ENCODE data around the gene GHR.

The GHR gene

DNA sequence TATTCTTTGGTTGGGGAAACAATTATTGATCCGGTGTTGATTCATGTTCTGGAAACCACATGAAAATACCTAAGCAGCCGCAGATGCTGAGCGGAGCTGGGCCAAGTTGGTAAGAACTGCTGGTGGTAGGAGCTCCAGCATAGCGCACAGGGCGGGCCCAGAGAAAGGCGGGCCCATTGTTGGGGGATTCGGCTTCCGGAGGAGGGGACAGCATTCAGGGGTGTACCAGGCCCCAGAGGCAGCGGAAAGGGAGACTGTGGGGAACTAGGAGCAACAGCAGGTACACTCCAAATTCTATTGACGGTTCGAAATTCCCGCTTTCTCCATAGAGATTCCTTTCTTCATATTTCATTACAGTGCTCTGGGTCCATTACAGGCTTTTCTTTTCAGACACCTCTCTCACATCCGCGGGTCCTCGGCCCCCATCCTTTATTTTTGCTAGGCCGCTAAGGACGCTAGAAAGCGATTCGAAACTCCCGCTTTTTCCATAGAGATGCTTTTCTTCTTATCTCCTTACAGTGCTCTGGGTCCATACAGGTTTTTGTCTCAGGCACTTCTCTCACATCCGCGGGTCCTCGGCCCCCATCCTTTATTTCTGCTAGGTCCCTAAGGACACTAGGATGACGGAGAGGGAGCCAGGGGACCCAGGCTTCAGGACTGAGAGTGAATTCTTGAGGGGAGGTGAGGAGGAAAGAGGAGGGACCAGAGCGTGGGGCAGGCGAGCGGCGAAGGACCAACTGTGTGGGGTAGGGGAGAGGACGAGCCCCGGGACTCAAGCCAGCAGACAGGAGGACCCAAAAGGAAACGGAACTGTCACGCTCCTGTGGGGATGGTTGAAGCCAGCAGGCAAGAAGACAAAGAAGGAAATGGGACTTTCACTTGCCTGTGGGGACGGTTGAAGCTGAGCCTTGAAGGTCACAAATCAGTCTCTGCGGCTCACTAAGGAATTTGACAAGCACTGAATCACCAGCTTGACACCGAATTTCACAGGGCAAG, 333.7 kb downstream of the GHR start, which contains the start of gene CCDC152:
CCDC152 (plus strand) TSS at position 213 of the 996 bp plus-strand sequence. CDS start 2,304 bp downstream, outside the sequence.
- Histone ChIP-seq H3K4ac (ENCODE audit: low read depth, low read length) (no peak within 1 kb of the TSS), H2BK15ac (replicated peaks; ENCODE audit: low read depth) (no peak within 1 kb of the TSS), H3K4me3 (ENCODE audit: low read length) (peak within 1 kb of the TSS; percentile 53), H3K79me2 (ENCODE audit: control insufficient read depth, insufficient read depth, low read length) (no peaks in the 10 kb centered on the region), H3K36me3 (ENCODE audit: control insufficient read depth, insufficient read depth, low read length) (no peaks in the 10 kb centered on the region), H3K27ac (ENCODE audit: low read depth, low read length) (no peak within 1 kb of the TSS), H3K4me1 (ENCODE audit: control insufficient read depth, low read depth, low read length) (peaks cover 2% of the 10 kb centered on the region), H3K23ac (ENCODE audit: low read length) (no peak within 1 kb of the TSS), H2BK120ac (ENCODE audit: low read depth, low read length) (no peak within 1 kb of the TSS), H4K8ac (ENCODE audit: low read depth, low read length) (no peak within 1 kb of the TSS), H3K18ac (ENCODE audit: low read length) (no peak within 1 kb of the TSS), H3K56ac (ENCODE audit: low read length) (peak within 1 kb of the TSS; percentile 80), H3K27me3 (ENCODE audit: insufficient read depth, low read length, poor library complexity) (no peaks in the 10 kb centered on the region), H3K4me2 (ENCODE audit: low read length) (peak within 1 kb of the TSS; percentile 30), H3K79me1 (ENCODE audit: low read length) (no peaks in the 10 kb centered on the region), H4K5ac (ENCODE audit: low read length) (no peak within 1 kb of the TSS), H3K9ac (ENCODE audit: low read length) (peak within 1 kb of the TSS; percentile 36), H2AK5ac (ENCODE audit: low read length) (no peak within 1 kb of the TSS), H2BK5ac (ENCODE audit: low read length) (no peak within 1 kb of the TSS)
- DNase-seq: peak; percentile 72
- no CpG with 5 or more reads among the region's 35 CpGs for WGBS (ENCODE audit: extremely low coverage, insufficient coverage, low lambda C conversion rate)

DNA sequence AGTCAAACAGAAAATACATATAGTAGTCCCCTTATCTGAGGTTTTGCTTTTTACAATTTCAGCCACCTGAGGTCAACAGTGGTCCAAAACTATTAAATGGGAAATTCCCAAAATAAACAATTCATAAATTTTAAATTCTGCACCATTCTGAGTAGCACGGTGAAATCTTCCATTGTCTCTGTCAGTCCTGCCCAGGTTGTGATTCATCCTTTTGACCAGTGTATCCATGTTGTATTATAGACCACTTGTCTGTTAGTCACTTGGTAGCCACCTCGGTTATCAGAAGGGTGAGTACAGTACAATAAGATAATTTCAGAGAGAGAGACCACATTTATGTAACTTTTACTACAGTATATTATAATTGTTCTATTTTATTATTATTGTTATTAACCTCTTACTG, 336.2 kb downstream of the GHR start:
- Histone ChIP-seq H3K23ac (ENCODE audit: low read length) (no peak overlapping the region), H3K9ac (ENCODE audit: low read length) (no peak overlapping the region), H3K36me3 (ENCODE audit: control insufficient read depth, insufficient read depth, low read length) (no peaks in the 10 kb centered on the region), H3K4me2 (ENCODE audit: low read length) (no peak overlapping the region), H2BK15ac (replicated peaks; ENCODE audit: low read depth) (no peak overlapping the region), H3K27ac (ENCODE audit: low read depth, low read length) (no peak overlapping the region), H2AK5ac (ENCODE audit: low read length) (no peak overlapping the region), H3K79me2 (ENCODE audit: control insufficient read depth, insufficient read depth, low read length) (no peaks in the 10 kb centered on the region), H3K18ac (ENCODE audit: low read length) (no peak overlapping the region), H4K5ac (ENCODE audit: low read length) (no peak overlapping the region), H4K8ac (ENCODE audit: low read depth, low read length) (no peak overlapping the region), H3K4me1 (ENCODE audit: control insufficient read depth, low read depth, low read length) (peaks cover 2% of the 10 kb centered on the region), H3K56ac (ENCODE audit: low read length) (no peak overlapping the region), H3K27me3 (ENCODE audit: insufficient read depth, low read length, poor library complexity) (no peaks in the 10 kb centered on the region), H3K79me1 (ENCODE audit: low read length) (no peaks in the 10 kb centered on the region), H3K4me3 (ENCODE audit: low read length) (no peak overlapping the region), H2BK5ac (ENCODE audit: low read length) (no peak overlapping the region), H3K4ac (ENCODE audit: low read depth, low read length) (no peak overlapping the region), H2BK120ac (ENCODE audit: low read depth, low read length) (no peak overlapping the region)
- DNase-seq: no peak
- no CpG with 5 or more reads among the region's 2 CpGs for WGBS (ENCODE audit: extremely low coverage, insufficient coverage, low lambda C conversion rate)

DNA sequence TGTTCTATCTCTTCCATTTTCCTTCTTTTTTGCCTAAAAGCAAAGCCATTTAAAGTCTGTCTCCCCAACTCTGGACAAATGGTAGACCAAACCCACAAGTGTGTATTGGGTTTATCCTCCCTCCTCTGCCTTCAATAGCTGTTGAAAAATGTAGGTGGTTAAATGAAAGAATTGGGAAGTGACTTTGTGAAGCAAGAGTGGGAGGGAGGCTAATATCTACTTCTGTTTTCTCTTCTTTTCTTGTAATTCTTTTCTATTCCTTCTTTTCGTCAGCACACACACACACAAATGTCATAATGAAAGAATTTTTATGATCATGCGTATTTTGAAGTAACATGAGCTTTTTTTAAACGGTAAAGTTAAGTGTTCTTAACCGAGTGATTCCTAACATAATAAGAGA, 337.2 kb downstream of the GHR start:
- no peak for DNase-seq
- Histone ChIP-seq H3K56ac (ENCODE audit: low read length) (no peak overlapping the region), H2BK15ac (replicated peaks; ENCODE audit: low read depth) (no peak overlapping the region)

DNA sequence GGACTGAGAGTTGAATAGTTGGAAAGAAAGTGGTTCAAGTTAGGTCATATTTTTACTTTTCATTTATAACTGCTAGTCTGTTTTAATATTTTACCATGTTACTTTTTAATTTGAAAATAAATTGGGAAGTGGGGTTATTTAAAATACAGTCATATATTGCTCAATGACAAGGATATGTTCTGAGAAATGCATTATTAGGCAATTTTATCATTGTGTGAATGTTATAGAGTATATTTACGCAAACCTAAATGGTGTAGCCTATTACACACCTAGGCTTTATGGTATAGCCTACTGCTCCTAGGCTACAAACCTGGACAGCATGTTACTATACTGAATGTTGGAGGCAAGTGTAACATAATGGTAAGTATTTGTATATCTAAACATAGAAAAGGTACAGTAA, 338.6 kb downstream of the GHR start:
- WGBS (ENCODE audit: extremely low coverage, insufficient coverage, low lambda C conversion rate): no CpG with 5 or more reads among the region's 1 CpG

More for the DNA sequence above, 337.2 kb downstream of the GHR start:
- no peak overlapping the region for H3K4ac ChIP-seq (ENCODE audit: low read depth, low read length)
- H3K79me1 ChIP-seq (ENCODE audit: low read length): no peaks in the 10 kb centered on the region
- no peak overlapping the region for H3K4me2 ChIP-seq (ENCODE audit: low read length)
- H4K5ac ChIP-seq (ENCODE audit: low read length): no peak overlapping the region
- no peak overlapping the region for H3K9ac ChIP-seq (ENCODE audit: low read length)
- no peak overlapping the region for H2BK120ac ChIP-seq (ENCODE audit: low read depth, low read length)
- H3K4me1 ChIP-seq (ENCODE audit: control insufficient read depth, low read depth, low read length): peaks cover 2% of the 10 kb centered on the region
- H3K36me3 ChIP-seq (ENCODE audit: control insufficient read depth, insufficient read depth, low read length): no peaks in the 10 kb centered on the region
- H2BK5ac ChIP-seq (ENCODE audit: low read length): no peak overlapping the region
- H3K4me3 ChIP-seq (ENCODE audit: low read length): no peak overlapping the region
- no peaks in the 10 kb centered on the region for H3K79me2 ChIP-seq (ENCODE audit: control insufficient read depth, insufficient read depth, low read length)
- no CpG with 5 or more reads among the region's 4 CpGs for WGBS (ENCODE audit: extremely low coverage, insufficient coverage, low lambda C conversion rate)
- H3K27me3 ChIP-seq (ENCODE audit: insufficient read depth, low read length, poor library complexity): no peaks in the 10 kb centered on the region
- no peak overlapping the region for H4K8ac ChIP-seq (ENCODE audit: low read depth, low read length)
- no peak overlapping the region for H2AK5ac ChIP-seq (ENCODE audit: low read length)
- no peak overlapping the region for H3K23ac ChIP-seq (ENCODE audit: low read length)
- H3K18ac ChIP-seq (ENCODE audit: low read length): no peak overlapping the region
- H3K27ac ChIP-seq (ENCODE audit: low read depth, low read length): no peak overlapping the region

DNA sequence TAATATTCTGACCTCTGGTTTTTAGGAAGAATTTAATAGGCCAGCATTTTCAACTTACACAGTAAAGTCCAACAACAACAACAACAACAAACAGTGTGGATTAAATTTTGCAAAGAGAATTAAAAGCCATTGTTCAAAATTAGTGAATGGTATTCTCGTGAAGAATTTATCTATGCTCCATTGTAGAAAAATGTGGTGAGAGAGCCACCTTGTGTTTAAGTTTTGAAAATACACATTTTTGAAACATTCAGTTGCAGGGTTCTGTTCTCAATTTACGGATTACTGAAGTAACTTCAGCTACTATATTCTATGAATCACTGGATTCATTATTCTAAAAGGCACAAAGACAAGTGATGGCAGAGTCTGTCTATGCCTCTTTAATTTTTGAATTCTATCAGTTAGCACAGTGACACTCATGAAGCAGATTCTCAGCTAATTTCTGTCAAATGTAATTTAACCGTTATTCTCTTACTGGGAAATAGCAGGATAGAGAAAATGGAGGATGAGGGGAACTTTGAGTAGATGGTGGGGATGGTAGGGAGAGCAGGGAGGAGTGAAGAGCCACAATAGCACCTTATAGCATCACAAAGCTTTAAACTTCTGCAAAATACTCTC, 344.4 kb downstream of the GHR start:
- no peak overlapping the region for H4K5ac ChIP-seq (ENCODE audit: low read length)
- no peak overlapping the region for H2AK5ac ChIP-seq (ENCODE audit: low read length)
- H2BK5ac ChIP-seq (ENCODE audit: low read length): no peak overlapping the region
- no peak overlapping the region for H3K27ac ChIP-seq (ENCODE audit: low read depth, low read length)
- H3K56ac ChIP-seq (ENCODE audit: low read length): no peak overlapping the region
- no peaks in the 10 kb centered on the region for H3K27me3 ChIP-seq (ENCODE audit: insufficient read depth, low read length, poor library complexity)
- H3K4me3 ChIP-seq (ENCODE audit: low read length): no peak overlapping the region
- H3K79me1 ChIP-seq (ENCODE audit: low read length): no peaks in the 10 kb centered on the region
- no peak overlapping the region for H3K9ac ChIP-seq (ENCODE audit: low read length)
- no peak overlapping the region for H3K4ac ChIP-seq (ENCODE audit: low read depth, low read length)
- H2BK120ac ChIP-seq (ENCODE audit: low read depth, low read length): no peak overlapping the region
- no peak overlapping the region for H3K18ac ChIP-seq (ENCODE audit: low read length)
- peak; percentile 38 for DNase-seq
- no peaks in the 10 kb centered on the region for H3K79me2 ChIP-seq (ENCODE audit: control insufficient read depth, insufficient read depth, low read length)
- no CpG with 5 or more reads among the region's 3 CpGs for WGBS (ENCODE audit: extremely low coverage, insufficient coverage, low lambda C conversion rate)
- H3K36me3 ChIP-seq (ENCODE audit: control insufficient read depth, insufficient read depth, low read length): no peaks in the 10 kb centered on the region
- H2BK15ac ChIP-seq (replicated peaks; ENCODE audit: low read depth): peak overlapping the region; percentile 19
- no peak overlapping the region for H3K4me2 ChIP-seq (ENCODE audit: low read length)
- H4K8ac ChIP-seq (ENCODE audit: low read depth, low read length): no peak overlapping the region
- H3K23ac ChIP-seq (ENCODE audit: low read length): no peak overlapping the region
- no peaks in the 10 kb centered on the region for H3K4me1 ChIP-seq (ENCODE audit: control insufficient read depth, low read depth, low read length)

More for the DNA sequence above, 338.6 kb downstream of the GHR start:
- no peaks in the 10 kb centered on the region for H3K79me2 ChIP-seq (ENCODE audit: control insufficient read depth, insufficient read depth, low read length)
- H3K4ac ChIP-seq (ENCODE audit: low read depth, low read length): no peak overlapping the region
- DNase-seq: no peak
- H4K8ac ChIP-seq (ENCODE audit: low read depth, low read length): no peak overlapping the region
- H2BK15ac ChIP-seq (replicated peaks; ENCODE audit: low read depth): no peak overlapping the region
- H3K4me1 ChIP-seq (ENCODE audit: control insufficient read depth, low read depth, low read length): peaks cover 2% of the 10 kb centered on the region
- H3K27ac ChIP-seq (ENCODE audit: low read depth, low read length): no peak overlapping the region
- no peak overlapping the region for H3K4me3 ChIP-seq (ENCODE audit: low read length)
- no peak overlapping the region for H2BK5ac ChIP-seq (ENCODE audit: low read length)
- H2AK5ac ChIP-seq (ENCODE audit: low read length): no peak overlapping the region
- H3K9ac ChIP-seq (ENCODE audit: low read length): no peak overlapping the region
- H3K56ac ChIP-seq (ENCODE audit: low read length): no peak overlapping the region
- no peaks in the 10 kb centered on the region for H3K27me3 ChIP-seq (ENCODE audit: insufficient read depth, low read length, poor library complexity)
- H3K23ac ChIP-seq (ENCODE audit: low read length): no peak overlapping the region
- no peaks in the 10 kb centered on the region for H3K36me3 ChIP-seq (ENCODE audit: control insufficient read depth, insufficient read depth, low read length)
- no peak overlapping the region for H3K18ac ChIP-seq (ENCODE audit: low read length)
- no peak overlapping the region for H3K4me2 ChIP-seq (ENCODE audit: low read length)
- no peak overlapping the region for H4K5ac ChIP-seq (ENCODE audit: low read length)
- no peaks in the 10 kb centered on the region for H3K79me1 ChIP-seq (ENCODE audit: low read length)
- H2BK120ac ChIP-seq (ENCODE audit: low read depth, low read length): no peak overlapping the region
